Measurements from ENCODE around the gene PRKCH. TPM values are rescaled to one million over a fixed set of nuclear protein-coding genes. Genes with fewer than 3 reads are reported as not detected.

PRKCH gene
- total and polyA plus RNA-seq, 2 of the 13 experiments (the other 11 are each of a cell fraction or from before 2014, with no cell fraction given) = 0.48 to 1.3 TPM

- TF ChIP-seq ZBED4 (CRISPR knock-in tag; IDR thresholded peaks at IDR 0.05; ENCODE audit: borderline replicate concordance) = no peak
- no peak for TF ChIP-seq CAMTA2 (CRISPR knock-in tag; IDR thresholded peaks at IDR 0.05; ENCODE audit: borderline replicate concordance)
- TF ChIP-seq PHF8 (CRISPR knock-in tag; IDR thresholded peaks at IDR 0.05) = no peak
- TF ChIP-seq PREB (CRISPR knock-in tag; IDR thresholded peaks at IDR 0.05) = no peak
- no peak for TF ChIP-seq CEBPB (IDR thresholded peaks at IDR 0.05; ENCODE audit: borderline replicate concordance, low read depth, low read length)
- TF ChIP-seq ZNF317 (CRISPR knock-in tag; IDR thresholded peaks at IDR 0.05) = no peak
- no peak for TF ChIP-seq FOXA1 (IDR thresholded peaks at IDR 0.05)
- TF ChIP-seq FOXA1 (CRISPR knock-in tag; IDR thresholded peaks at IDR 0.05) = no peak
- no peak for TF ChIP-seq ZSCAN20 (CRISPR knock-in tag; IDR thresholded peaks at IDR 0.05; ENCODE audit: borderline replicate concordance)
- TF ChIP-seq TP53 (CRISPR knock-in tag; conservative IDR thresholded peaks at IDR 0.05) = no peak
- no peak for TF ChIP-seq ZKSCAN8 (CRISPR knock-in tag; IDR thresholded peaks at IDR 0.05; ENCODE audit: borderline replicate concordance)
- TF ChIP-seq SIN3B (IDR thresholded peaks at IDR 0.05; ENCODE audit: low read length) = no peak
- TF ChIP-seq MBNL3 (CRISPR knock-in tag; conservative IDR thresholded peaks at IDR 0.05) = no peak
- TF ChIP-seq FOSL1 (CRISPR knock-in tag; IDR thresholded peaks at IDR 0.05; ENCODE audit: borderline replicate concordance) = no peak
- no peak for TF ChIP-seq CBX1 (IDR thresholded peaks at IDR 0.05; ENCODE audit: low read depth)
- no peak for TF ChIP-seq E2F2 (CRISPR knock-in tag; IDR thresholded peaks at IDR 0.05; ENCODE audit: borderline replicate concordance)
- TF ChIP-seq ZNF746 (CRISPR knock-in tag; IDR thresholded peaks at IDR 0.05) = no peak
- TF ChIP-seq ZNF276 (CRISPR knock-in tag; IDR thresholded peaks at IDR 0.05; ENCODE audit: low read depth) = no peak
Observed at GRCh38 chr14:61524211-61524806, 202.9 kb downstream of the PRKCH start (continued).
